H1 (cell line): Measurements from ENCODE around the gene GNAI1. TPM values are rescaled to one million over a fixed set of nuclear protein-coding genes. Genes with fewer than 3 reads are reported as not detected.

Source experiments
- POU5F1 ChIP-seq: IDR thresholded peaks from 2 replicates; pipeline ENCODE4 v1.6.1; 2011; ENCODE audit warnings: low read depth, mild to moderate bottlenecking, low read length, moderate library complexity
- polyA plus RNA-seq, 7 experiments: library from polyadenylated mRNA; depleted of rRNA in 3 of 7; stranded (reverse) in 5 of 7; unstranded in 2 of 7; fragments of >200 nt in 5 of 7; fragments of 200-250 nt in 2 of 7; gene quantifications; 1 replicate in 5 of 7; 2 replicates in 1 of 7; 4 replicates in 1 of 7; pipeline versions ENCODE4 v1.2.1 to v1.2.3, GENCODE V29; 2011 to 2013; ENCODE audit warnings: missing spikeins in 2 of 7, mixed read lengths in 2 of 7
- total RNA-seq: library from RNA; stranded (reverse); fragmentation: NEBNext Ultra II Directional; extraction: Animal tissue kit (Norgen Biotek cat#: 25700); gene quantifications from 2 replicates; pipeline ENCODE4 v1.2.1, GENCODE V29; 2021

GNAI1 gene
- total and polyA plus RNA-seq, 2 of the 8 experiments (the other 6 are each of a cell fraction or from before 2014, with no cell fraction given) = 8.0 to 29.5 TPM

- TF ChIP-seq POU5F1 = no peak
- TF ChIP-seq, all 59 proteins: peak for 0
These were observed 37.8 kb downstream of the GNAI1 start (continued) for GRCh38 chr7:80172387-80172786.
